ENCODE measurements around the gene PTMA. TPM values are rescaled to one million over a fixed set of nuclear protein-coding genes. Genes with fewer than 3 reads are reported as not detected.
A peak's percentile ranks its signal among the peaks of the same experiment; 100 is the strongest.

Gene PTMA
- total and polyA plus RNA-seq, 8 donors = 677 to 2,328 (median 1,958) TPM

DNA sequence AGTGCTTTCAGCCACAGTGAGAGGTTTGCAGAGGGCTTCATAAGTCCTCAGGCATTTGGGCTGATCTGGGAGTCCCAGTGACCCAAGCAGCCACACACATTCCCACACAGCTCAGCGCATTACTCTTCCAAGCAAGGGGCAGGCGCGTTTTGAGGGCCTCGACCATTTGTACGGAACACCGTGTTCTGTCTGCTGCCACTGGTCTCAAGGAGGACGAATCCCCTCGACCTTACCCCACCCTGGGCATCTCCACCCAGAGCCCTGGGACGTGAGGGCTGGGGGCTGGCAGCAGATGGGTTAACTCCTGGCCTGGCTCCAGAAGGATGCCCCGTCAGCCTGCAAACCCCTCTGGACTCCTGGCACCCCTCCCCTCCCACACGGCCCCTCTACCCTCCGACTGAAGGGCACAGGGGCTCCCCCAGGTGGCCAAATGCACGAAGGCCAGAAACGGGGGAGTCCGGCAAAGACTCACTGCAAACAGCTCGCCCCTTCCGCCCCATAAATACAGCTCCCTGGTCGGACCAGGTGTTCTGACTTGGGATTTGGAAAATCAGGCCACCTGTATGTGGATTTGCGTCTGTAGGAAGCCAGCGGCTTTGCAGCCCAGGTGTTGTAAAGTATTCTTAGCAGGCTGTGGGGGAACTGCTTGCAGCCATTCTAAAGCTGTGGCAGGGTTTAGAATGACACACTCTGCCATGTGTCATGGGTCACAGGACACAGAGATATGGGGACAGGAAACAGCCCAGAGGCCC lies 33.6 kb upstream of the PTMA start:
- Histone ChIP-seq H3K36me3 (no peaks in the 10 kb centered on the region), H3K27ac (peak overlapping the region; percentile 76 to 92), H3K4me3 (no peak overlapping the region), H3K27me3 (no peaks in the 10 kb centered on the region), H3K4me1 (peaks cover 33 to 47% of the 10 kb centered on the region in 2 donors), H3K9me3 (no peaks in the 10 kb centered on the region)
- ATAC-seq (peak; percentile 35), DNase-seq (peak in 3 of 4 donors; percentile 73 to 88 (median 75))
- intact Hi-C loops (cut with DNase I) = loop anchor here in 1 of 2 donors (5.0 kb wide), 2 partner anchors 38 to 62 kb away; no protein-coding TSS in a partner anchor
- TF ChIP-seq, protein P1, sequence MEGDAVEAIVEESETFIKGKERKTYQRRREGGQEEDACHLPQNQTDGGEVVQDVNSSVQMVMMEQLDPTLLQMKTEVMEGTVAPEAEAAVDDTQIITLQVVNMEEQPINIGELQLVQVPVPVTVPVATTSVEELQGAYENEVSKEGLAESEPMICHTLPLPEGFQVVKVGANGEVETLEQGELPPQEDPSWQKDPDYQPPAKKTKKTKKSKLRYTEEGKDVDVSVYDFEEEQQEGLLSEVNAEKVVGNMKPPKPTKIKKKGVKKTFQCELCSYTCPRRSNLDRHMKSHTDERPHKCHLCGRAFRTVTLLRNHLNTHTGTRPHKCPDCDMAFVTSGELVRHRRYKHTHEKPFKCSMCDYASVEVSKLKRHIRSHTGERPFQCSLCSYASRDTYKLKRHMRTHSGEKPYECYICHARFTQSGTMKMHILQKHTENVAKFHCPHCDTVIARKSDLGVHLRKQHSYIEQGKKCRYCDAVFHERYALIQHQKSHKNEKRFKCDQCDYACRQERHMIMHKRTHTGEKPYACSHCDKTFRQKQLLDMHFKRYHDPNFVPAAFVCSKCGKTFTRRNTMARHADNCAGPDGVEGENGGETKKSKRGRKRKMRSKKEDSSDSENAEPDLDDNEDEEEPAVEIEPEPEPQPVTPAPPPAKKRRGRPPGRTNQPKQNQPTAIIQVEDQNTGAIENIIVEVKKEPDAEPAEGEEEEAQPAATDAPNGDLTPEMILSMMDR (IDR thresholded peaks at IDR 0.05) = peak; percentile 65 to 80

DNA sequence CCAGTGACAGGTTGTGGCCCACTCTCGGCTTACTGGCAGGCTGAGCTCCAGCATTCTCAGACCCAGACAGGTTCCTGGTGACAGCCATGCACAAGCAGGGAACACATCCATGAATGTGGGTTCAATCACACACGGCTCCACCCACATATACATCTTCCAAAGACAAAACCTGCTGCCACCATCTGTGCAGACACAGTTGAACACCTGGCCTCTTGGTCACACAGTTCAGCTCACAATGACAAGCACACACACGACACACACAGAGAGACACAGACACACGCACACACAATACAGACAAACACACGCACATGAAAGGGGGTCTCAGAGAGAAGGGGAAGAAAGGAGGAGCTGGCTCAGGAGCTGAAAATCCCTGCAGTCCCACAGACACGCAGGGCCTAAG lies 32.1 kb upstream of the PTMA start:
- intact Hi-C loops (cut with DNase I) = loop anchor here in 1 of 2 donors (5.0 kb wide), 2 partner anchors 36 to 64 kb away; no protein-coding TSS in a partner anchor
- H3K4me3 ChIP-seq = no peak overlapping the region

DNA sequence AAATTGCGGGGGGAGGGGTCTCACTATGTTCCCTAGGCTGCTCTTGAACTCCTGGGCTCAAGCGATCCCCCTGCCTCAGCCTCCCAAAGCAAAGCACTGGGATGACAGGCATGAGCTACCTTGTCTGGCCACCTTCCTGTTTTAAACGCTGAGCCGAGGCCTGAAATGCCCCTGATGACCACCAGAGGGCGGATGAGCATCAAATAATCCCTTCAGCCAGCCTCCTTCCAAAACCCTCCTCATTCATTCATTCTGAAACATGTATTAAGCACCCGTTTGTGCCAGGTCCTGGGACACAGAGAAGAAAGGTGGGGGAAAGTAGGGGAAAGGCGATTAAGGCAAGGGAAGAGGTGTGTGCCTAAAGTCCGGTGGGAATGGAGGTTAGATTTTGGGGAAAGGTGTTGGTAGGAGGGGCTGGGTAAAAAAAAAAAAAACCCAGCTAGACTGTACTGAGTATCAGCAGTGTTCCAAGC lies 30.7 kb upstream of the PTMA start:
- peaks cover 0 to 6% of the 10 kb centered on the region in 2 donors for H3K27me3 ChIP-seq
- peak; percentile 77 to 91 (median 85) for DNase-seq
- H3K4me1 ChIP-seq = peaks cover 19 to 44% of the 10 kb centered on the region in 2 donors
- TF ChIP-seq, protein P1 (IDR thresholded peaks at IDR 0.05) = peak; percentile 83 to 92
- no peaks in the 10 kb centered on the region for H3K36me3 ChIP-seq
- no peaks in the 10 kb centered on the region for H3K9me3 ChIP-seq
- intact Hi-C loops (cut with DNase I) = loop anchor here in 1 of 2 donors (5.0 kb wide), 2 partner anchors 35 to 65 kb away; no protein-coding TSS in a partner anchor
- H3K27ac ChIP-seq = no peak overlapping the region
- H3K4me3 ChIP-seq = no peak overlapping the region
- peak; percentile 14 for ATAC-seq

More for the DNA sequence above, 32.1 kb upstream of the PTMA start:
- H3K9me3 ChIP-seq = no peaks in the 10 kb centered on the region
- peaks cover 26 to 52% of the 10 kb centered on the region in 2 donors for H3K4me1 ChIP-seq
- H3K27ac ChIP-seq = no peak overlapping the region
- TF ChIP-seq, protein P1 (IDR thresholded peaks at IDR 0.05) = no peak
- H3K36me3 ChIP-seq = no peaks in the 10 kb centered on the region
- H3K27me3 ChIP-seq = peaks cover 0 to 3% of the 10 kb centered on the region in 2 donors
- ATAC-seq (no peak), DNase-seq (no peak)

DNA sequence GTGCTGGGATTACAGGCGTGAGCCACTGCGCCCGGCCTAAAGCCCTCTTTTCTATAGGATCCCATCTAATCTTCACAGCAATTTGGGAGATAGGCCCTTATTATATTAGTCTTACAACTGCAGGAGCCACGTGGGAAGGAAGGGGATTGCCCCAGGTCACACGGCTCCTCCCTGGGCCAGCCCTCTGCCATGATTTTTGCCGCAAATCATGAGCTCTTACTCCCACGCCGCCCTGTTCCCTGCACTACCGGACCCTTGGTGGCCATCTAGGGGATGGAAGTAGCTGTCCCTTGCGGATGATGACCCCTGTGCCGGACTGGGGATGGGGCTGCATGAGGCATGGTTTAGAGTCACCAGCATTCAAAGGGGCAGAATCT lies 28.4 kb upstream of the PTMA start:
- DNase-seq = no peak
- peak overlapping the region; percentile 84 to 88 for H3K27ac ChIP-seq
- intact Hi-C loops (cut with DNase I) = loop anchor here in 1 of 2 donors (5.0 kb wide), 2 partner anchors 32 to 68 kb away; no protein-coding TSS in a partner anchor
- H3K9me3 ChIP-seq = no peaks in the 10 kb centered on the region
- H3K36me3 ChIP-seq = no peaks in the 10 kb centered on the region
- H3K4me3 ChIP-seq = peak overlapping the region in 1 of 2 donors; percentile 45
- ATAC-seq = no peak
- H3K27me3 ChIP-seq = peaks cover 0 to 6% of the 10 kb centered on the region in 2 donors
- H3K4me1 ChIP-seq = peaks cover 9 to 24% of the 10 kb centered on the region in 2 donors
- TF ChIP-seq, protein P1 (IDR thresholded peaks at IDR 0.05) = no peak
